WTC11 (cell line): ENCODE data around the gene CDA.

ENCODE experiments used
- CTCF ChIP-seq: fragments of 200-600 bp; IDR thresholded peaks from 2 replicates; pipeline ENCODE4 v1.8.0; 2022; ENCODE audit warnings: antibody characterized with exemption
- NR1H2 ChIP-seq: sonication (generic); formaldehyde crosslinking; IDR thresholded peaks from 2 replicates; pipeline ENCODE4 v1.9.0; 2021; ENCODE audit warnings: mild to moderate bottlenecking, moderate library complexity, missing genetic modification reagents
- TF ChIP-seq, protein P1 (sequence below): sonication (generic); formaldehyde crosslinking; IDR thresholded peaks from 2 replicates; pipeline ENCODE4 v1.8.1; 2023; ENCODE audit warnings: mild to moderate bottlenecking, moderate library complexity, missing genetic modification reagents

DNA sequence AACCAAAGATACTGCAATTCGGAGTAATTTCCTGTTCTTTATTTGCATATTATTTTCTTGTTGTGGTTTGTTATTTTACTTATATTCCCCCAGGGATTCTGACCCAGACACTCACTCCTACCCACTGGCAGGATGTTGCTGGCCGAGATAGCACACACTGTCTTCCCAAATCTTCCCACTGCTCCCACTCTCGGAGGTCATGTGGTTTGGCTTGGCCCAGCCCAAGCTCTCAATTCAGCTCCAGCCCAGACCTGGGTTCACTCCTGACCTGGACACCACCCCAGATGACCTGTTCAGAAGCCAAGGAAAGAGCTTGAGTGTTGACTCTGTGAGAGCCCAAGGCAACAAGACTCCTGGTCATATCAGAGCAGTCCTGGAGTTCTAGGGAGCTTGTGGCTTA, 37.7 kb upstream of the CDA start:
- TF ChIP-seq NR1H2 (CRISPR knock-in tag) (no peak), CTCF (no peak)
- TF ChIP-seq, protein P1, sequence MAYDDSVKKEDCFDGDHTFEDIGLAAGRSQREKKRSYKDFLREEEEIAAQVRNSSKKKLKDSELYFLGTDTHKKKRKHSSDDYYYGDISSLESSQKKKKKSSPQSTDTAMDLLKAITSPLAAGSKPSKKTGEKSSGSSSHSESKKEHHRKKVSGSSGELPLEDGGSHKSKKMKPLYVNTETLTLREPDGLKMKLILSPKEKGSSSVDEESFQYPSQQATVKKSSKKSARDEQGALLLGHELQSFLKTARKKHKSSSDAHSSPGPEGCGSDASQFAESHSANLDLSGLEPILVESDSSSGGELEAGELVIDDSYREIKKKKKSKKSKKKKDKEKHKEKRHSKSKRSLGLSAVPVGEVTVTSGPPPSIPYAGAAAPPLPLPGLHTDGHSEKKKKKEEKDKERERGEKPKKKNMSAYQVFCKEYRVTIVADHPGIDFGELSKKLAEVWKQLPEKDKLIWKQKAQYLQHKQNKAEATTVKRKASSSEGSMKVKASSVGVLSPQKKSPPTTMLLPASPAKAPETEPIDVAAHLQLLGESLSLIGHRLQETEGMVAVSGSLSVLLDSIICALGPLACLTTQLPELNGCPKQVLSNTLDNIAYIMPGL (CRISPR knock-in tag) = no peak
